ENCODE data around the gene LRIG1.
A peak's percentile ranks its signal among the peaks of the same experiment; 100 is the strongest.

LRIG1 gene

DNA sequence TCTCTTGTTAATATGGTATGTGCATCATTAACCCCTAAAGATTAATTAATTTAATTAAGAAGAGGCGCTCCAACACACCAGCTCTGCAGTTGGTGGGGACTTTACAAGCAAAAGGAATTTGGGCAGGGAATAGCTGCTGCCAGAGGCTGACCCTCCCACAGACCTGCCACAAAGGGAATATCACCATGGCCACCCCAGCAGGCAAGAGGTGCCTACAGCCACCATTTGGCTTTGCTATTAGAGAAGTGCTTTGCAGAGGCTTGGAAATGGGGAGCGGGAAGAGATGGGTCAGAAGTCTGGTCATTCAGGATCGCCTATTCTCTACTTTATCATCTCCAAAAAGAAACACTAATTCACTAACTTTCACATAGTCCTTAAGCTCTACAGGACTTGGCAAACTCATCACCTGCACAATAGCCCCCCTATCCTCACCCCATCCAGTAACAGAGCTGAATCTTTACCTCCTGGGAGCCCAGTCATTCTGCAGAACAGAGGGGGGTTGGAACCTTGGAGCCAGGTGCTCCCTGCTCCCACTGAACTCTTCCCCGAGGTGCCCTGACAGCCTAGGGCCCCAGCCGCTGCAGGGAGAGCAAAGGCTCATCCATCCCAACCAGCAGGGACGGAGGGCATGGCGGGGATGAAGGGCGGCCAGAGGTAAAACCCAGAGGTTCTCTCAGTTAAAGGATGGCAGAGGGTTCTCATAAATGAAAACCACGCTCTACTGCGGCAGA lies 29.7 kb downstream of the LRIG1 start:
- no peaks in the 10 kb centered on the region for H3K9me3 Mint-ChIP-seq
- peaks cover 55% of the 10 kb centered on the region for H3K4me1 Mint-ChIP-seq

DNA sequence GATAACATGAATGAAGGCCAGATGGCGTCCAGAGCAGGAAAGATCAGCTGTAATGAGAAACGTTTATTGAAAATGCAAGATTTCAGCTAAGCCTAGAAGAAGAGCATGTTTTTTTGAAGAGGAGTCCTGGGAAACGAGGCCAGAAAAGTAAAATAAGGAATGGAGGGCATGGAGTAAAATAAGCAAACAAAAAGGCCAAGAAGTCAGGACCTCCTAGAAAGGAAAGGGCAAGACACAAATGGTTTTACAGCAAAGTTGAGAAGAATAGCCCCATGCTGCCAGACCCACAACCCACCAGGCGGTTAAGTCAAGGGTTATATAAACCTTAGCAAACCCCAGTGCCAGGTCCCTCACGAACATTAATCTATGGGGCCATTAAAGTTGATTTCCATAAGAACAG lies 30.5 kb downstream of the LRIG1 start:
- TF ChIP-seq, protein P1, sequence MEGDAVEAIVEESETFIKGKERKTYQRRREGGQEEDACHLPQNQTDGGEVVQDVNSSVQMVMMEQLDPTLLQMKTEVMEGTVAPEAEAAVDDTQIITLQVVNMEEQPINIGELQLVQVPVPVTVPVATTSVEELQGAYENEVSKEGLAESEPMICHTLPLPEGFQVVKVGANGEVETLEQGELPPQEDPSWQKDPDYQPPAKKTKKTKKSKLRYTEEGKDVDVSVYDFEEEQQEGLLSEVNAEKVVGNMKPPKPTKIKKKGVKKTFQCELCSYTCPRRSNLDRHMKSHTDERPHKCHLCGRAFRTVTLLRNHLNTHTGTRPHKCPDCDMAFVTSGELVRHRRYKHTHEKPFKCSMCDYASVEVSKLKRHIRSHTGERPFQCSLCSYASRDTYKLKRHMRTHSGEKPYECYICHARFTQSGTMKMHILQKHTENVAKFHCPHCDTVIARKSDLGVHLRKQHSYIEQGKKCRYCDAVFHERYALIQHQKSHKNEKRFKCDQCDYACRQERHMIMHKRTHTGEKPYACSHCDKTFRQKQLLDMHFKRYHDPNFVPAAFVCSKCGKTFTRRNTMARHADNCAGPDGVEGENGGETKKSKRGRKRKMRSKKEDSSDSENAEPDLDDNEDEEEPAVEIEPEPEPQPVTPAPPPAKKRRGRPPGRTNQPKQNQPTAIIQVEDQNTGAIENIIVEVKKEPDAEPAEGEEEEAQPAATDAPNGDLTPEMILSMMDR (IDR thresholded peaks at IDR 0.05; ENCODE audit: unreplicated experiment in 3 of 3) = no peak
- no peak overlapping the region for H3K4me3 Mint-ChIP-seq
- H3K4me1 Mint-ChIP-seq = peaks cover 60% of the 10 kb centered on the region
- no peaks in the 10 kb centered on the region for H3K27me3 Mint-ChIP-seq (ENCODE audit: low read depth)
- no peak overlapping the region for H3K27ac Mint-ChIP-seq
- H3K9me3 Mint-ChIP-seq = no peaks in the 10 kb centered on the region
- no peaks in the 10 kb centered on the region for H3K36me3 Mint-ChIP-seq (ENCODE audit: low read depth)

More for the DNA sequence above, 29.7 kb downstream of the LRIG1 start:
- Mint-ChIP-seq H3K27me3 (ENCODE audit: low read depth) (no peaks in the 10 kb centered on the region), H3K36me3 (ENCODE audit: low read depth) (no peaks in the 10 kb centered on the region), H3K4me3 (no peak overlapping the region), H3K27ac (no peak overlapping the region)
- TF ChIP-seq, protein P1 (IDR thresholded peaks at IDR 0.05; ENCODE audit: unreplicated experiment in 3 of 3) = no peak

DNA sequence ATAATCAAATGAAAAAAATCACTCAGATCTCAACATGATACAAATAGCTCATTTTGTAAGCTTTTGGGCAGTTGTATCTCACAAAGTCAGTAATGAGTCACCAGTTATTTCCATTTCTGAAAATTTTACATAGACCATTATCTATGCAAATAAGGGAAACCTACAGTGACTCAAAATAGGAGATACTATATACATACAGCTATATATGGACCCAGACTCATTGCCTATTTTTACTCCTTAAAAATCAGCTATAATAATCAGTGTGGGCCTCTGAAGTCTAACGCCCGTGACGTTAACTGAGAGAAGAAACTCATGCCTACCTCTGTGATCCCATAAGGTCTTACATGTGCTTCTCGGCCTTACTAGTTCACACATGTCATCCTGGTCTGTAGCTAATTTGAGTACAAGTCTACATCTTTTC lies 31.6 kb downstream of the LRIG1 start:
- Mint-ChIP-seq H3K4me3 (no peak overlapping the region), H3K27ac (peak overlapping the region in 1 of 3 experiments; percentile 10), H3K27me3 (ENCODE audit: low read depth) (no peaks in the 10 kb centered on the region), H3K36me3 (ENCODE audit: low read depth) (no peaks in the 10 kb centered on the region), H3K4me1 (peaks cover 65% of the 10 kb centered on the region), H3K9me3 (no peaks in the 10 kb centered on the region)
- TF ChIP-seq, protein P1 (IDR thresholded peaks at IDR 0.05; ENCODE audit: unreplicated experiment in 3 of 3) = no peak

DNA sequence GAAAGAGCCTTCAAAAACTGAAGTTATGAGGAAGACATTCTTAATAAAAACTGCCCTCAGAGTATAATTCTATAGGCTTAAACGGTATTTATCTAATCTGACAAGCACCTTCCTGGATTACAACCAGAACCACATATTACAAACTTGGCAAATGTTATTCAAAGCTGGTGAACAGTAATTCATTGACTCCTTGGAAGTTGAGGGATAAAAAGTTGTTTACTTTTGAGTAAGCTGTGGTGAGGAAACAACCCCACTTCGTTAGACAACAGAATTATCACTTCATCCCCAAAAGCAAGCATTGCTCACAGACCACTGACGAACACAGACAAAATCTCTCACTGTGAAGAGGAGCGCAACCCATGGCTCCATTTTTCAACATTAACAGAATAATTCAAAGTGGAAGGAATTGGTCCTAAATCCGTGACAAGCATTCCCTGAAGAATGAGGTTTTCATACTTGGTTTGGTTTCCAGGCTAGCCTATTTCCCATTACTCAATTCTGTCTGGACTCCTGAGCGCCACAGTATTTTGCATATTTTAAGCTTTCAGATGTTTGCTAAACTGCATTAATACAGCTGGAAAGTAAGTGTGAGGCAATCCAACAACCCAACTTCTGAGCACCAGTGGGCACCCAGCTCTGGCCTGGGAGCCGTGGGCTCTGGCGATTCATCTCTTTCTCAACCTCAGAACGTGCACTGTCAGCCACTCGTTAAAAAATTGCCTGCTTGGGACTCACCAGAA lies 32.7 kb downstream of the LRIG1 start:
- TF ChIP-seq, protein P1 (IDR thresholded peaks at IDR 0.05; ENCODE audit: unreplicated experiment in 3 of 3) = no peak
- H3K4me1 Mint-ChIP-seq = peaks cover 65% of the 10 kb centered on the region
- peak overlapping the region in 1 of 3 experiments; percentile 10 for H3K27ac Mint-ChIP-seq
- no peak overlapping the region for H3K4me3 Mint-ChIP-seq
- no peaks in the 10 kb centered on the region for H3K27me3 Mint-ChIP-seq (ENCODE audit: low read depth)
- H3K9me3 Mint-ChIP-seq = no peaks in the 10 kb centered on the region
- no peaks in the 10 kb centered on the region for H3K36me3 Mint-ChIP-seq (ENCODE audit: low read depth)

DNA sequence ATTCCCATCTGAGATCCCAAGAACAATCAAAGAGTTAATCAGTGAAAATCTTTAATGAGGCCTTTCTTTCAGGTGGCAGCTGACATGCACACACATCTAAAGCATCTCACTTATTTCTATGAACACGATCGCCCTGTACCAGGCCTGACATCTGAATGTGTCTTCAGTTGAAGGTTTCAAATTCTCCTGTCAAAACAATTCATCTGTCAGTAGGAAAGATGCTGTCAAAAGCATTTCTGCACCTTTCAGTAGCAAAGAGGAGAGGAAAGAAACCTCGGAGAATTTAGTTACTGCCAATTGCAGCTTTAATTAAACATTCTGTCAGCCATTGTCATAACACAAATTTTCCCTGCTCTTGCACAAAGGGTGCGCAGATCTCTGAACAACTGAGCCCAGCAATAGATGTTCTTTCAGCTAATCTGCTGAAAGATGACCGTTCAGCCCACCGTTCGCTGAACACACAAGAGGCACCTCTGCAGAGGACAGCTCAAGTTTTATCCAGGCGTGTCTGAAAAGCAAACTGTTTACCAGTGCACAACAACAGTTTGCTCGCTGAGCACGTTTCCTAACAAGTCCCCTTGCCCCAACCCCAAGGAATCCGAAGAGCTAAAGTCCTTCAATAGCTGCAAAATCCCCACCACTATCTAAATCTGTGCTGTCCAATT lies 34.1 kb downstream of the LRIG1 start:
- H3K27ac Mint-ChIP-seq = peak overlapping the region in 2 of 3 experiments; percentile 30 to 40
- TF ChIP-seq, protein P1 (IDR thresholded peaks at IDR 0.05; ENCODE audit: unreplicated experiment in 3 of 3) = no peak
- H3K9me3 Mint-ChIP-seq = no peaks in the 10 kb centered on the region
- peak overlapping the region in 1 of 3 experiments; percentile 55 for H3K4me3 Mint-ChIP-seq
- no peaks in the 10 kb centered on the region for H3K27me3 Mint-ChIP-seq (ENCODE audit: low read depth)
- H3K4me1 Mint-ChIP-seq = peaks cover 65% of the 10 kb centered on the region
- no peaks in the 10 kb centered on the region for H3K36me3 Mint-ChIP-seq (ENCODE audit: low read depth)

All from nephron (organoid).